Measurements from ENCODE around the gene ZNF571.

Gene ZNF571

DNA sequence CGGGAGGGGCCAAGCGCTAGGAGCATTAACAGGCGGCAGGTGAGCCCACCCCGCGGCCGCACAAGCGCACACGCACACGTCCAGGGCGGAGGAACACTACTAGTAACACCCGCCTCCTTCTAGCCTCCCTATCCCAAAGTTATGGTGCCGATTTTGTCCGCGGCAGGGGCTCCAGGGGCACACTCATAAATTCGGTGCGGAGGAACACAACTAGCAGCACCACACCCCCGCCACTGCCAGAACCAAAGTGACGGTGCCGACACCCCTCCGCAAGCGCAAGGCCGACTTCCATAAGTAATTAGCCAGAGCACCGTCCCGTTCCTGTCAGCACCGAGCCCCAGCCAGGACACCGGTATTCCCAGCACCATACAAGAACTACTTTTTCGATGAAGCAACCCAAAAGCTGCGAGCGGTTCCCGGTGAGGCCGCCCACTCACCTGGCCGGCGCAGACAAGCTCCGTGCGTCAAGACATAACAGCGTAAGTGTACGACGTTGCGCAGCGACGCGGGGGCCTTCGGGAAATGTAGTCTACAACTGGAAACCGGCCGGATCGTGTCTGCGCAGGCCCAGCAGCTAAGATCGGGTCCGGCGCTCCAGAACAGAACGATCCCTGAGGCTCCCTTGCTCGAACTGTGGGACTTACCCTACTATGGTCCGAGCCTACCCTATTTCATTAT is at the start of gene ZNF571, which contains the start of gene ZNF540:
Gene ZNF571, minus strand, starts transcription at position 489 of the 678 bp plus-strand sequence. CDS start 8,116 bp downstream, outside the sequence.
Gene ZNF540, plus strand, starts transcription at position 573 of the 678 bp plus-strand sequence. CDS start 3,572 bp downstream, outside the sequence.
- DNase-seq (ENCODE audit: low spot score), result peak; percentile 93

DNA sequence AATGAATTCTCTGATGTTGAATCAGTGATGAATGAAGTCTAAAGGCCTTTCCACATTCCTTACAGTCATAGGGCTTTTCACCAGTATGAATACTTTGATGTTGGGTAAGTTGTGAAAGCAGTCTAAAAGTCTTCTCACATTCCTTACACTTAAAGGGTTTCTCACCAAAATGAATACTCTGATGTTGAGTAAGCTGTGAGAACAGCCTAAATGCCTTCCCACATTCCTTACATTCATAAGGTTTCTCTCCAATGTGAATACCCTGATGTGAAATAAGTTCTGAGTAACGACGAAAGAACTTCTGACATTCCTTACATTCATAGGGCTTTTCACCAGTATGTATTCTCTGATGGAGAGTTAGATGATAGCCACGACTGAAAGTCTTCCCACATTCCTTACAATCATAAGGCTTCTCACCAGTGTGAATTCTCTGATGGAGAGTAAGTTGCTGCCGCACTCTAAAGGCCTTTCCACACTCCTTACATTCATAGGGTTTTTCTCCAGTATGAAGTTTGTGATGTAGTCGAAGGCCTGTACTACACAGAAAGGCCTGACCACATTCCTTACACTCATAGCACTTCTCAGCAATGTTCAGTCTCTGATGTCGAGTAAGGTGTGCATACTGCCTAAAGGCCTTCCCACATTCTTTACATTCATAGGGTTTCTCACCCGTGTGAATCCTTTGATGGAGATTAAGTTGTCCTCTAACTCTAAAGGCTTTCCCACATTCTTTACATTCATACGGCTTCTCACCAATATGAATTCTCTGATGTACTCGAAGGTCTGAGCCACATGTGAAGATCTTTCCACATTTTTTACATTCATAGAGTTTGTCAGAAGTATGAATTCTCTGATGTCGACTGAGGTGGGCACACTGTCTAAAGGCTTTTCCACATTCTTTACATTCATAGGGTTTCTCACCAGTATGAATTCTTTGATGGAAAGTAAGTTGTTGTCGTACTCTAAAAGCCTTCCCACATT is 40.8 kb upstream of the ZNF571 start:
- no peak for DNase-seq (ENCODE audit: low spot score)

DNA sequence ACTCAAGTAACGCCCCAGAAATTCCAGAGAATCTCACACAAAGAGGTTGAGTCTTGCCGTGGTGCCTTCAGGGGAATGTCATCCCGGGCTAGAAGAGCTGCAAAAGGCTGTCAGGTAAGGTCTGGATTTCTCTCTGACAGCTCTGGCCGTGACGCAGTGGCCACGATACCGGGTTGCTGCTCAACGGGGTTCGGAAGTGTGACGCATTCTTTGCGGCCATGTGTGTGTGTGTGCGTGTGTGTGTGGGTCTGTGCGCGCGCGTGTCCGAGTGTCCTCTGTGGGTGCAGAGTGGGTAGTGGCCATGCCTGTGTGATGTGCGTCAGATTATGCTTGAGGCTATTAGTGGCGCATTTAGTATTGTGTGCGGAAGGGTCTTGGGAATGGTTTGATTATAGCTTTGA is 390 bp upstream of the ZNF571 start:
- DNase-seq (ENCODE audit: low spot score), result no peak

DNA sequence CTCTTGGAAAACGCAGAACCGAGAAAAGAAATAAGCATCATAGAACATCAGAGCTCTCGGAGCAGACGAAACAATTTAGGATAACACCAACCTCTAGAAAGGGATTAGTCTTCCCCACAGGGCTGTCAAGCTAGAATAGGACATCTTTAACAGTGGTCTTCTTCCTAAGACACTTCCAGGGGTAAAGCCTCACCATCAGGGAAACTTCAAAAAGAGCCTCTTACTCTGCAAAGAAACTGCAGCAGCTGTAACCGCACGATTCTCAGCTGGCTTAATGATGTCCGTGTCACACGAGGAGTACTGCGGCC is 642 bp downstream of the ZNF571 start:
- DNase-seq (ENCODE audit: low spot score), result no peak

DNA sequence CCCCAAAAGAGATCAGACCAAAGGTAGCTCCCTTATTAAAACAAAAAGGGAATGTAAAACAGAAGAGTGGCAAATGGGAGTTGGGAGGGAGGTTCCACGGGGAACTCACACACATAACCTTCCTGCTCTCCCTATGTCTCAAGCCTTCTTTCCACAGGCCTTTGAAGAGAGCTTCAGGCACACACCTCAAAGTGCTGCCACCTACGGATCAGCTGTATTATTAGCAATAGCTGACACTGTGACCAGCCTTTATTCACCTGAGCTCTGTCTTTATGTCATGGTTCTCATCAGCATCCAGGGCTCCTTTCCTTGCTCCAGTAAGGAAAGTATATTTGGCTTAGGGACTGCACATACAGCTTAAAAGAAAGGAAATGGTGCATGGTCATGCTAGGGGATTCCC is 11.3 kb downstream of the ZNF571 start:
- DNase-seq (ENCODE audit: low spot score), result no peak

DNA sequence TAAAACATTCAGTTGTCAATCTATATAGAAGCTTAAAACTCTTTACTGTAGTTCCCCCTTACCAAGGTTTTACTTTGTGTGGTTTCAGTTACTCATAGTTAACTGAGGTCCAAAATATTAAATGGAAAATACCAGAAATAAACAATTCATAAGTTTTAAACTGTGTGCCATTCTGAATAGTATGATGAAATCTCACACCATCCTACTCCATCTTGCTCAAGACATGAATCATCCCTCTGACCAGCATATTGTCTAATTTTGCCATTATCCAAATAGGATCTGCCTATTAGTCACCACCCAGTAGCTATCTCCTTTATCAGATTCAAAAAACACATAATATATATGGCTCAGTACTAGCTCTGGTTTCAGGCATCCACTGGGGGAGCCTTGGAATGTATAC is 22.4 kb downstream of the ZNF571 start:
- no peak for DNase-seq (ENCODE audit: low spot score)

DNA sequence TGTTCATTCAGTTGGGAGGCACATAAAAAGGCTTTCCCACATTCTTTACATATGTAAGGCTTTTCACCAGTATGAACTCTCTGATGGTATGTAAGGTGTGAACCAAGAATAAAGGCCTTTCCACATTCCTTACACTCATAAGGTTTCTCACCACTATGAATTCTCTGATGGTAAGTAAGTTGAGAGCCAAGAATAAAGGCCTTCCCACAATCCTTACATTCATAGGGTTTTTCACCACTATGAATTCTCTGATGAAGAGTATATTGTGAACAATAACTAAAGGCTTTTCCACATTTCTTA is 29.3 kb downstream of the ZNF571 start:
- DNase-seq (ENCODE audit: low spot score), result no peak

DNA sequence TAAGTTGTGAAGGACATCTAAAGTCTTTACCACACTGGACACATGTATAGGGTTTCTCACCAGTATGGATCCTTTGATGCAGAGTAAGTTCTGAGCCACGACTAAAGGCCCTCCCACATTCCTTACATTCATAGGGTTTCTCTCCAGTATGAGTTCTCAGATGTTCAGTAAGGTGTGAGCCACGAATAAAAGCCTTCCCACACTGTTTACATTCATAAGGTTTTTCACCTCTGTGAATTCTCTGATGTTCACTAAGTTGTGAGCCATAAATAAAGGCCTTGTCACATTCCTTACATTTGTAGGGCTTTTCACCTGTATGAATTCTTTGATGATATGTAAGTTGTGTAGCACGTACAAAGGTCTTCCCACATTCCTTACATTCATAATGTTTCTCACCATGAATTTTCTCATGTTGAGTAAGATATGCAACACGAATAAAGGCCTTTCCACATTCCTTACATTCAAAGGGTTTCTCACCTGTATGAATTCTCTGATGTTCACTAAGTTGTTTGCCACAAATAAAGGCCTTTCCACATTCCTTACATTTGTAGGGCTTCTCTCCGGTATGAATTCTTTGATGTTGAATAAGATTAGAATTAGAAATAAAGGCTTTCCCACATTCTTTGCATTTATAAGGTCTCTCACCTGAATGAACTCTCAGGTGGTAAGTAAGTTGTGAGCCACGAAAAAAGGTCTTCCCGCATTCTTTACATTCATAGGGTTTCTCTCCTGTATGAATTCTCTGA is 29.8 kb downstream of the ZNF571 start:
- DNase-seq (ENCODE audit: low spot score), result no peak

DNA sequence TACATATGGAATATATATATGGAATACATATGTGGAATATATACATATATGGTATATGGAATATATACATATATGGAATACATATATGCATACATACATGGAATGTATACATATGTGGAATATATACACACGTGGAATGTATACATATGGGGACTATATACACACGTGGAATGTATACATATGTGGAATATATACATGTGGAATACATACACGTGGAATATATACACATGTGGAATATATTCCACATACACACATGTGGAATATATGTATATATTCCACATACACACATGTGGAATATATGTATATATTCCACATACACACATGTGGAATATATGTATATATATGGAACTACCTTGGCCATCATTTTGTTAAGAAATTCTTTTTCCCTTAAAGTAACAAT is 31.1 kb downstream of the ZNF571 start:
- DNase-seq (ENCODE audit: low spot score), result no peak

DNA sequence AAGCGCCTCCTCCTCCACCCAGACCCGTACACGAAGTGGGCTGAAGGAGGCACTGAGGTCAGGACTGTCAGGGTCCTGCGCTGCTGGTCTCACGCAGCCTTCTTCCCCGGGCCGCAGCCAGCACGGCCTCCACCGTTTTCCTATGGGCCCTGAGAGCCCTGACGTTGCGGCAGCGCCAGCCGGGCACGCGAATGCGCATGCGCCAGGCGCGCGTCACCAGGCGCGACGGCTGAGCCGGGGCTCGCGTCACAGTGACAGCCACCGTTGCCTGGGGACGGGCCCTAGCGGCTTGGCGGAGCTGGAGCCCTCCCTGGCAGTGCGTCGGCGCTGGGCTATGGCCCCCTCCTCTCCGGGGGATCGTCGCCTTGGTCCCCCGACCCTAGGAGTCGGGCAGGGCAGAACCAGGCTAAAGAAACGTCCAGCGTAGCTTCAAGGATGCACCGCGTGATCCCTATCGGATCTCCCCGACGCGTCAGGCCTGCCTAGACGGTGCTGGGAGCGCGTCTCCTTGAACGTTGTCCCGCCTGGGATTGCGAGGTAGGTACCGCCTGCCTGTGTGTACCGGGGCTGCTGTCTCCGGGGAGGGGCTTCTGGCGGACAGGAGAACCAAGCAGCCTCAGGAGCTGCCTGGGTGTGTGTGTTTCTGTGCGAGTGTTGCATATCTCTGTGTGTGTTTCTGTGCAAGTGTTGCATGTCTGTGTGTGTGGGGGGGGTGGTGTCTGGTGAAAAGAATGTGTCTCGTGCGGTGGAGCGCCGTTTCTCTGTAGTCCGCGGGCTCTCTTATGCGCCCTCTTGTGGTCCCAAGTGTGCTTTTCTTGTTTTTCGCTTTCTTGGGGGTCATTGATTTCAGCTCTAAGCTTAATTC is 43.2 kb downstream of the ZNF571 start:
- no peak for DNase-seq (ENCODE audit: low spot score)

DNA sequence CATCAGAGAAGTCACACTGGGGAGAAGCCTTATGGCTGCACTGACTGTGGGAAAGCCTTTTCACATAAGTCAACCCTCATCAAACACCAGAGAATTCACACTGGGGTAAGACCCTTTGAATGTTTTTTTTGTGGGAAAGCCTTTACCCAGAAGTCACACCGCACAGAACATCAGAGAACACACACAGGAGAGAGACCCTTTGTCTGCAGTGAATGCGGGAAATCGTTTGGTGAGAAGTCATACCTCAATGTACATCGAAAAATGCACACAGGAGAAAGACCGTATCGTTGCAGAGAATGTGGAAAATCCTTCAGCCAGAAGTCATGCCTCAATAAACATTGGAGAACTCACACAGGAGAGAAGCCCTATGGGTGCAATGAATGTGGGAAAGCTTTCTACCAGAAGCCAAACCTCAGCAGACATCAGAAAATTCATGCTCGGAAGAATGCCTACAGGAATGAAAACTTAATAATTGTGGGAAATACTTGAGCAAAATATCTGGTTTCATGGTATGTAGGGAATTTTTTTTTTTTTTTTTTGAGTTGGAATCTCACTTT is 57.1 kb downstream of the ZNF571 start:
- DNase-seq (ENCODE audit: low spot score), result no peak

DNA sequence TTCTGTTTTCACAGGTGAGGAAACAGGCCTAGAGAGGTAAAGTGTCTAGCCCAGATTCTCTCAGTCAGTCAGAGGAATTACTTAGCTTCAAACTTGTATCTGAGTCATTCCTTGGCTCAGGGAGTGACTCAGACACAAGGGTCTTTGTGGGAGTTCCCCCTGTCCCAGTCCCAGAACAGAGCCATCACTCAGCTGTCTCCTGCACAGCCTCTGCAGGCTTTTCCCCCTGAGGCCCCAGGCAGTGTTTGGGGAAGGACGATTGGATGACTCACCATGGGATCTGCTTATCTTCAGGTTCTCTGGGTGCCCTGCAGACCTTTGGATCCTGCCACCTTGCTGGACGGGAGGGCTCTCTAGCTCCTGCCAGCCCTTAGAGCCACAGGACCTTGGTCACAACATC is 74.7 kb downstream of the ZNF571 start:
- no peak for DNase-seq (ENCODE audit: low spot score)

Data from pons (tissue), 1 donor.